K562 (cell line): Measurements from ENCODE around the gene DTX3. TPM values are rescaled to one million over a fixed set of nuclear protein-coding genes. Genes with fewer than 3 reads are reported as not detected.

Source experiments
- BCL6 ChIP-seq: fragments of 250-450 bp; sonication (Bioruptor Pico); IDR thresholded peaks from 2 replicates; pipeline ENCODE4 v1.4.0; 2020
- BRCA1 ChIP-seq, 2 experiments: fragments of 450-650 bp in 1 of 2; sonication (generic) in 1 of 2; formaldehyde crosslinking in 1 of 2; IDR thresholded peaks; 2 replicates each; pipeline versions ENCODE4 v1.5.0 to v1.6.1; 2017 to 2020; ENCODE audit warnings: mild to moderate bottlenecking in 1 of 2, missing genetic modification reagents in 1 of 2
- BRD4 ChIP-seq: fragments of 200-600 bp; sonication (generic); IDR thresholded peaks from 2 replicates; pipeline ENCODE4 v1.6.1; 2017; ENCODE audit warnings: inconsistent platforms
- BRD9 ChIP-seq: fragments of 450-650 bp; IDR thresholded peaks from 2 replicates; pipeline ENCODE4 v1.6.1; 2018; ENCODE audit warnings: low read depth; ENCODE audit not compliant: partially characterized antibody
- CREB1 ChIP-seq, 2 experiments: sonication (generic) in 1 of 2; formaldehyde crosslinking in 1 of 2; IDR thresholded peaks; 2 replicates each; pipeline versions ENCODE4 v1.6.1 to v1.8.0; 2012 to 2022; ENCODE audit warnings: inconsistent platforms in 1 of 2, mild to moderate bottlenecking in 1 of 2, missing genetic modification reagents in 1 of 2, moderate library complexity in 1 of 2
- EGR1 ChIP-seq: fragments of 450-650 bp; conservative IDR thresholded peaks from 2 replicates; pipeline ENCODE4 v1.6.1; 2017; ENCODE audit warnings: mild to moderate bottlenecking
- FOXK2 ChIP-seq, 2 experiments: fragments of 450-650 bp; IDR thresholded peaks in 1 of 2; conservative IDR thresholded peaks in 1 of 2; 2 replicates each; pipeline ENCODE4 v1.6.1; 2016; ENCODE audit warnings: low read depth in 2 of 2, mild to moderate bottlenecking in 1 of 2
- GATAD2A ChIP-seq: fragments of 450-650 bp; IDR thresholded peaks from 2 replicates; pipeline ENCODE4 v1.6.1; 2017
- HDAC2 ChIP-seq: fragments of 450-650 bp; IDR thresholded peaks from 2 replicates; pipeline ENCODE4 v1.6.1; 2016; ENCODE audit warnings: mild to moderate bottlenecking
- HNRNPH1 ChIP-seq: fragments of 200-400 bp; formaldehyde crosslinking; optimal IDR thresholded peaks from 2 replicates; pipeline ENCODE3; 2017; ENCODE audit warnings: low read depth, mild to moderate bottlenecking, low read length, moderate library complexity
- MYC ChIP-seq, 2 experiments: fragments of 250-450 bp in 1 of 2; sonication (Bioruptor Pico) in 1 of 2; IDR thresholded peaks; 2 replicates each; pipeline versions ENCODE4 v1.5.1 to v1.6.1; 2012 to 2021; ENCODE audit warnings: low read depth in 2 of 2, borderline replicate concordance in 1 of 2, improper control_type of control experiment in 1 of 2, low read length in 1 of 2, mild to moderate bottlenecking in 1 of 2, moderate library complexity in 1 of 2
- NCOA1 ChIP-seq: fragments of 450-650 bp; IDR thresholded peaks from 2 replicates; pipeline ENCODE4 v1.6.1; 2016; ENCODE audit warnings: low read depth
- POLR2H ChIP-seq: IDR thresholded peaks from 2 replicates; pipeline ENCODE4 v1.6.1; 2016; ENCODE audit warnings: missing genetic modification characterization, low read depth, mild to moderate bottlenecking, control low read depth, missing compliant biosample characterization, moderate library complexity
- PTRF ChIP-seq: fragments of 450-650 bp; IDR thresholded peaks from 2 replicates; pipeline ENCODE4 v1.6.1; 2016; ENCODE audit warnings: mild to moderate bottlenecking, missing genetic modification characterization, missing compliant biosample characterization
- SP1 ChIP-seq: sonication (generic); formaldehyde crosslinking; IDR thresholded peaks from 2 replicates; pipeline ENCODE4 v1.8.1; 2022; ENCODE audit warnings: mild to moderate bottlenecking, missing genetic modification reagents
- SPI1 ChIP-seq: IDR thresholded peaks from 2 replicates; pipeline ENCODE4 v1.6.1; 2011; ENCODE audit warnings: low read depth, low read length, control low read depth, borderline replicate concordance
- SUPT5H ChIP-seq: fragments of 450-650 bp; IDR thresholded peaks from 2 replicates; pipeline ENCODE4 v1.6.1; 2016
- TCF3 ChIP-seq: sonication (generic); formaldehyde crosslinking; IDR thresholded peaks from 2 replicates; pipeline ENCODE4 v1.4.0; 2020; ENCODE audit warnings: mild to moderate bottlenecking, missing genetic modification reagents
- WHSC1 ChIP-seq: IDR thresholded peaks from one replicate; pipeline ENCODE4 v1.6.1; 2012; ENCODE audit warnings: low read length, control low read depth, inconsistent platforms
- ZNF217 ChIP-seq: sonication (generic); formaldehyde crosslinking; IDR thresholded peaks from 2 replicates; pipeline ENCODE4 v1.8.0; 2022; ENCODE audit warnings: mild to moderate bottlenecking, missing genetic modification reagents
- polyA plus RNA-seq, 8 experiments: library from polyadenylated mRNA; depleted of rRNA in 4 of 8; stranded (reverse) in 5 of 8; unstranded in 3 of 8; fragments of >200 nt; fragmentation: Nextera tagmentation in 2 of 8; fragmentation: Illumina TruSeq in 1 of 8; extraction: Ambion mirVana in 2 of 8; extraction: Trizol in 1 of 8; gene quantifications; 2 replicates each; pipeline versions ENCODE4 v1.2.1 to v1.2.3, GENCODE V29; 2011 to 2014; ENCODE audit warnings: inconsistent platforms in 1 of 8, missing spikeins in 1 of 8
- total RNA-seq, 7 experiments: library from RNA; depleted of rRNA in 6 of 7; stranded (reverse); fragments of >200 nt in 6 of 7; fragmentation: Illumina TruSeq in 2 of 7; extraction: Trizol in 2 of 7; gene quantifications; 2 replicates each; pipeline versions ENCODE4 v1.2.1 to v1.2.3, GENCODE V29; 2011 to 2021; ENCODE audit warnings: low replicate concordance in 1 of 7
- TF ChIP-seq, protein P1 (sequence below), 2 experiments: IDR thresholded peaks in 1 of 2; conservative IDR thresholded peaks in 1 of 2; 2 replicates each; pipeline ENCODE4 v1.6.1; 2016; ENCODE audit warnings: low read depth in 2 of 2, mild to moderate bottlenecking in 1 of 2, missing compliant biosample characterization in 1 of 2, missing genetic modification characterization in 1 of 2, moderate library complexity in 1 of 2
- TF ChIP-seq, protein P2 (sequence below): sonication (generic); formaldehyde crosslinking; IDR thresholded peaks from 2 replicates; pipeline ENCODE4 v1.8.1; 2023; ENCODE audit warnings: mild to moderate bottlenecking, missing genetic modification reagents
- TF ChIP-seq, protein P3 (sequence below): fragments of 450-650 bp; IDR thresholded peaks from 2 replicates; pipeline ENCODE4 v1.6.1; 2014; ENCODE audit warnings: low read depth, mild to moderate bottlenecking, moderate library complexity, borderline replicate concordance

Gene DTX3
- total and polyA plus RNA-seq, 9 of the 15 experiments (the other 6 are each of a cell fraction or from before 2014, with no cell fraction given), result 0.03 to 0.09 (median 0.06) TPM; not detected in 6

- TF ChIP-seq BRD9 (no peak), SP1 (CRISPR knock-in tag) (peak; percentile 52; the same call in 1 of the 2 replicates), ZNF217 (CRISPR knock-in tag) (no peak), BCL6 (CRISPR knock-in tag) (no peak), SUPT5H (peak; percentile 74), MYC (IDR thresholded peaks at IDR 0.05; ENCODE audit: low read depth, low read length) (peak; percentile 46; the same call in 1 of the 2 replicates), MYC (CRISPR knock-in tag; IDR thresholded peaks at IDR 0.05; ENCODE audit: borderline replicate concordance, low read depth) (no peak), GATAD2A (no peak), WHSC1 (no peak), HNRNPH1 (no peak), PTRF (tag) (no peak), BRD4 (no peak), BRCA1 (IDR thresholded peaks at IDR 0.05) (no peak), BRCA1 (CRISPR knock-in tag; IDR thresholded peaks at IDR 0.05) (no peak), TCF3 (peak; percentile 17; the same call in 1 of the 2 replicates), POLR2H (tag) (no peak), CREB1 (IDR thresholded peaks at IDR 0.05) (no peak), CREB1 (CRISPR knock-in tag; IDR thresholded peaks at IDR 0.05) (peak; percentile 60; the same call in 1 of the 2 replicates), FOXK2 (conservative IDR thresholded peaks at IDR 0.05 in 1 of 2, IDR thresholded peaks at IDR 0.05 in 1 of 2; ENCODE audit: low read depth in 2 of 2) (0 out of 4 replicates have a peak, but pooled peaks of 1 of the 2 experiments have one; percentile 13), HDAC2 (peak; percentile 82), NCOA1 (no peak), EGR1 (peak; percentile 46), SPI1 (no peak)
- TF ChIP-seq, protein P1, sequence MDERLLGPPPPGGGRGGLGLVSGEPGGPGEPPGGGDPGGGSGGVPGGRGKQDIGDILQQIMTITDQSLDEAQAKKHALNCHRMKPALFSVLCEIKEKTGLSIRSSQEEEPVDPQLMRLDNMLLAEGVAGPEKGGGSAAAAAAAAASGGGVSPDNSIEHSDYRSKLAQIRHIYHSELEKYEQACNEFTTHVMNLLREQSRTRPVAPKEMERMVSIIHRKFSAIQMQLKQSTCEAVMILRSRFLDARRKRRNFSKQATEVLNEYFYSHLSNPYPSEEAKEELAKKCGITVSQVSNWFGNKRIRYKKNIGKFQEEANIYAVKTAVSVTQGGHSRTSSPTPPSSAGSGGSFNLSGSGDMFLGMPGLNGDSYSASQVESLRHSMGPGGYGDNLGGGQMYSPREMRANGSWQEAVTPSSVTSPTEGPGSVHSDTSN (CRISPR knock-in tag; IDR thresholded peaks at IDR 0.05; ENCODE audit: low read depth), result no peak
- TF ChIP-seq, protein P1 (tag; conservative IDR thresholded peaks at IDR 0.05; ENCODE audit: low read depth), result no peak
- TF ChIP-seq, protein P2, sequence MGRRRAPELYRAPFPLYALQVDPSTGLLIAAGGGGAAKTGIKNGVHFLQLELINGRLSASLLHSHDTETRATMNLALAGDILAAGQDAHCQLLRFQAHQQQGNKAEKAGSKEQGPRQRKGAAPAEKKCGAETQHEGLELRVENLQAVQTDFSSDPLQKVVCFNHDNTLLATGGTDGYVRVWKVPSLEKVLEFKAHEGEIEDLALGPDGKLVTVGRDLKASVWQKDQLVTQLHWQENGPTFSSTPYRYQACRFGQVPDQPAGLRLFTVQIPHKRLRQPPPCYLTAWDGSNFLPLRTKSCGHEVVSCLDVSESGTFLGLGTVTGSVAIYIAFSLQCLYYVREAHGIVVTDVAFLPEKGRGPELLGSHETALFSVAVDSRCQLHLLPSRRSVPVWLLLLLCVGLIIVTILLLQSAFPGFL, result no peak
- TF ChIP-seq, protein P3, sequence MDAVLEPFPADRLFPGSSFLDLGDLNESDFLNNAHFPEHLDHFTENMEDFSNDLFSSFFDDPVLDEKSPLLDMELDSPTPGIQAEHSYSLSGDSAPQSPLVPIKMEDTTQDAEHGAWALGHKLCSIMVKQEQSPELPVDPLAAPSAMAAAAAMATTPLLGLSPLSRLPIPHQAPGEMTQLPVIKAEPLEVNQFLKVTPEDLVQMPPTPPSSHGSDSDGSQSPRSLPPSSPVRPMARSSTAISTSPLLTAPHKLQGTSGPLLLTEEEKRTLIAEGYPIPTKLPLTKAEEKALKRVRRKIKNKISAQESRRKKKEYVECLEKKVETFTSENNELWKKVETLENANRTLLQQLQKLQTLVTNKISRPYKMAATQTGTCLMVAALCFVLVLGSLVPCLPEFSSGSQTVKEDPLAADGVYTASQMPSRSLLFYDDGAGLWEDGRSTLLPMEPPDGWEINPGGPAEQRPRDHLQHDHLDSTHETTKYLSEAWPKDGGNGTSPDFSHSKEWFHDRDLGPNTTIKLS, result no peak
Observed at GRCh38 chr12:57590864-57591781, 13.5 kb upstream of the DTX3 start, which contains the start of gene PIP4K2C (continued).
